ENCODE data around the gene KLHDC4.

DNA sequence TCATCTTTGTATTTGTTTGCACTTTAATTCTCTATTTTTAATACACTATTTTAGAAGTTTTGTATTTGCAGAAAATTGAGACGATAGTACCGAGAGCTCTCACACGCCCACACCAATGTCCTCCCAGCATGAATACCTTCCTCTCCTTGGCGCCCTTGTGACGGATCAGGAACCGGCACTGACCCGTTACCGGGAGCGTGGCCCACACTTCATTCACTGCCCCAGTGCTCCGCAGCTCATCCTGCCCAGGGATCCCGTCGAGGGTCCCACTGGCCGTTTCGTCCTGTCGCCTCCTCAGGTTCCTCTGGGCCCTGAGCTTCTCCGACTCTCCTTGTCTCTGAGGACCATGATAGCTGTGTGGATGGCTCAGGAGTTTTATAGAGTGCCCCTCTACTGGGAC, 50.6 kb downstream of the KLHDC4 start:
- no peak for TF ChIP-seq POLR2A (IDR thresholded peaks at IDR 0.05)
- TF ChIP-seq, protein P1, sequence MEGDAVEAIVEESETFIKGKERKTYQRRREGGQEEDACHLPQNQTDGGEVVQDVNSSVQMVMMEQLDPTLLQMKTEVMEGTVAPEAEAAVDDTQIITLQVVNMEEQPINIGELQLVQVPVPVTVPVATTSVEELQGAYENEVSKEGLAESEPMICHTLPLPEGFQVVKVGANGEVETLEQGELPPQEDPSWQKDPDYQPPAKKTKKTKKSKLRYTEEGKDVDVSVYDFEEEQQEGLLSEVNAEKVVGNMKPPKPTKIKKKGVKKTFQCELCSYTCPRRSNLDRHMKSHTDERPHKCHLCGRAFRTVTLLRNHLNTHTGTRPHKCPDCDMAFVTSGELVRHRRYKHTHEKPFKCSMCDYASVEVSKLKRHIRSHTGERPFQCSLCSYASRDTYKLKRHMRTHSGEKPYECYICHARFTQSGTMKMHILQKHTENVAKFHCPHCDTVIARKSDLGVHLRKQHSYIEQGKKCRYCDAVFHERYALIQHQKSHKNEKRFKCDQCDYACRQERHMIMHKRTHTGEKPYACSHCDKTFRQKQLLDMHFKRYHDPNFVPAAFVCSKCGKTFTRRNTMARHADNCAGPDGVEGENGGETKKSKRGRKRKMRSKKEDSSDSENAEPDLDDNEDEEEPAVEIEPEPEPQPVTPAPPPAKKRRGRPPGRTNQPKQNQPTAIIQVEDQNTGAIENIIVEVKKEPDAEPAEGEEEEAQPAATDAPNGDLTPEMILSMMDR (IDR thresholded peaks at IDR 0.05), result no peak
